ENCODE results near the gene RNF149.

Gene RNF149

DNA sequence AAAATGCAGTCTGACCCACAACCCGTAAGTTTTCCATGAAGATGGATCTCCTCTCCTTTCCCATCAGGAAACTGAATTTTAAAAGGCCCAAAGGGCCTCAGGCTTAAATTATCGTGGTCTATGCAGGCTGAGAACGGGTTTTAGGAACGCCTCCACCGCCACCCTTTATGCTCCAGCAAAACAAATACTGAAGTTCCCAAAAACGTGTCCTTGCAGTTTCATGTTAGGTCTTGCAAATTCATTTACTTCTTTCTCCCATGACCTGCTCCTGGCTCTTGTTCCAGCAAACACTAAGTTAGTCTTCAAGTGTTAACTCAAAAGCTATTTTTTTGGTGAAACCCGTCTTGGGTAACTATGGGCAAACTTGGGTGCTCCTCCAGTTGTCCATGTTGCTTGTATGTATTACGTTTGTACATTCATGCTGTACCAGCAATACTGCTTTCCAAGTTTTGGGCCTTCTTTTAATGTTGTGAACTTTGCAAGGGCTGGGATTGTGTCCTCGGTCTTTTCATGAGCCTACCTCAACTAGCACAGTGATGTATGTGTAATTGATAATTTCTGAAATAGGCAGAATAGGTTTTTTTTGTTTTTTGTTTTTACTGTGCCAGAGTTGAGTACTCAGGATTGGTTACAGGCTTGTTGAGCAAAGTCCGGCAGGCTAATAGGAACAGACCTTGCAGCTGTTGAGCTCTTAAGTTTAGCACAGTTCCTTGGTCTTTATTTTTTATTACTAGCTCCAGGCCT lies 1.8 kb upstream of the RNF149 start:
- no peak for DNase-seq (ENCODE audit: extremely low read depth, low read depth)

DNA sequence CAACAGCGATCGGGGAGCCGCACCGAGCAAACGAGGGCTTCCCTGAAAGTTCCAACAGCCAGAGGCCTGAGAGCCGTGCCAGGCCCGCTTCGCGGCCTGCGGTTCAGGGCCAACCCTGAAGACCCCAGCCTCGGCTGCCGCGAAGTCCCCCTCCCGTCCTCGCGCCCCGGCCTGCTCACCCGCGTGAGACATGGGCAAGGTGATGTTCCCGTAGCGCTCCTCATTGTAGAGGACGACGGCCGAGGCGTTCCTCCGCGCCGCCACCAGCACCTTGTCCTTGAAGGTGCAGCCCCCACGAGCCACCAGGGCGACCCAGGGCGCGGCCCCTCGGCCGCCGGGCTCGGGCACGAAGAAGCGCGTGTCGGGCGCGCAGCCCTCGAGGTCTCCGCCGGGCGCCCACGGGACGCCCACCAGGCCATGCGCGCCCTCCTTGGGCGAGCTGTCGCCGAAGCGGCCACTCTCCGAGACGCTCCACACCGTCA lies 510 bp downstream of the RNF149 start:
- DNase-seq (ENCODE audit: extremely low read depth, low read depth) = no peak
- TF ChIP-seq, protein P1, sequence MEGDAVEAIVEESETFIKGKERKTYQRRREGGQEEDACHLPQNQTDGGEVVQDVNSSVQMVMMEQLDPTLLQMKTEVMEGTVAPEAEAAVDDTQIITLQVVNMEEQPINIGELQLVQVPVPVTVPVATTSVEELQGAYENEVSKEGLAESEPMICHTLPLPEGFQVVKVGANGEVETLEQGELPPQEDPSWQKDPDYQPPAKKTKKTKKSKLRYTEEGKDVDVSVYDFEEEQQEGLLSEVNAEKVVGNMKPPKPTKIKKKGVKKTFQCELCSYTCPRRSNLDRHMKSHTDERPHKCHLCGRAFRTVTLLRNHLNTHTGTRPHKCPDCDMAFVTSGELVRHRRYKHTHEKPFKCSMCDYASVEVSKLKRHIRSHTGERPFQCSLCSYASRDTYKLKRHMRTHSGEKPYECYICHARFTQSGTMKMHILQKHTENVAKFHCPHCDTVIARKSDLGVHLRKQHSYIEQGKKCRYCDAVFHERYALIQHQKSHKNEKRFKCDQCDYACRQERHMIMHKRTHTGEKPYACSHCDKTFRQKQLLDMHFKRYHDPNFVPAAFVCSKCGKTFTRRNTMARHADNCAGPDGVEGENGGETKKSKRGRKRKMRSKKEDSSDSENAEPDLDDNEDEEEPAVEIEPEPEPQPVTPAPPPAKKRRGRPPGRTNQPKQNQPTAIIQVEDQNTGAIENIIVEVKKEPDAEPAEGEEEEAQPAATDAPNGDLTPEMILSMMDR (IDR thresholded peaks at IDR 0.05; ENCODE audit: low read depth, low read length) = no peak

More for the DNA sequence above, 1.8 kb upstream of the RNF149 start:
- TF ChIP-seq, protein P1 (IDR thresholded peaks at IDR 0.05; ENCODE audit: low read depth, low read length) = no peak

DNA sequence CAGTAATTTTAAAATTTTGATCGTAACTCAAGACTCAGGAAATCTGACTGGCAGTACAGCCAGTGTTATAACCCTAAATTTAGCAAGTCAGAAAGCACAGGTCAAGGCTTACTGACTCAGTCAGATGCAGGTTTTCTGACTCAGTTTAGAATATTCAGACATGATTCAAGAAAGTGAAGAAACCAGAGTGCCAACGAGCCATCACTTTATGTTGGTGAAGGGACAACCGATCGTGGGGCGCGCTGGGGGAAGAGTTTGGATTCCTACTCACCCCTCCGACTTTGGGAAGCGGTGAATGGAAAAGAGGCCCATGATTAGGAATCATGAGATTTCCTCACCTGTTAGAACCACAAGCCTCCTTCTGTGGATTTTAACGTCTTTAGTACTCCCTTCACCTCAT lies 998 bp downstream of the RNF149 start:
- DNase-seq (ENCODE audit: extremely low read depth, low read depth) = no peak
- TF ChIP-seq, protein P1 (IDR thresholded peaks at IDR 0.05; ENCODE audit: low read depth, low read length) = no peak

DNA sequence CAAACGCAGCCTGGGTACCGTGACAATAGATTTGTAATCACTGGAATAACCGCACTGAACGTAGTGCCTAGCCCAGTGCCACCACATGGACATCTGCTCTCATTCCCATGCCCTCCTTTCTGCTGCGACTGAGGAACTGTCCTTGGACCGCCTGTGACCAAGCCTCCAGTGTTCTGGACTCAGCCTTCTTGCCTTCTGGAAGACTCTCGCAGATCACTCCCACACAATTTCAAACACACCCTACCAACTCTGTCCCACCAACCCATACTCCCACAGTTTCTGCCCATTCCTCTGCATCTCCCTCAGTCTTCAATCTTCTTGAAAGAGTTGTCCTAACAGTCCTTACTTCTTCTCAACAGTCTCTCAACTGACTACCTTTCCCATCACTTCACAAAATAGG lies 2.1 kb downstream of the RNF149 start:
- TF ChIP-seq, protein P1 (IDR thresholded peaks at IDR 0.05; ENCODE audit: low read depth, low read length) = no peak
- DNase-seq (ENCODE audit: extremely low read depth, low read depth) = no peak

DNA sequence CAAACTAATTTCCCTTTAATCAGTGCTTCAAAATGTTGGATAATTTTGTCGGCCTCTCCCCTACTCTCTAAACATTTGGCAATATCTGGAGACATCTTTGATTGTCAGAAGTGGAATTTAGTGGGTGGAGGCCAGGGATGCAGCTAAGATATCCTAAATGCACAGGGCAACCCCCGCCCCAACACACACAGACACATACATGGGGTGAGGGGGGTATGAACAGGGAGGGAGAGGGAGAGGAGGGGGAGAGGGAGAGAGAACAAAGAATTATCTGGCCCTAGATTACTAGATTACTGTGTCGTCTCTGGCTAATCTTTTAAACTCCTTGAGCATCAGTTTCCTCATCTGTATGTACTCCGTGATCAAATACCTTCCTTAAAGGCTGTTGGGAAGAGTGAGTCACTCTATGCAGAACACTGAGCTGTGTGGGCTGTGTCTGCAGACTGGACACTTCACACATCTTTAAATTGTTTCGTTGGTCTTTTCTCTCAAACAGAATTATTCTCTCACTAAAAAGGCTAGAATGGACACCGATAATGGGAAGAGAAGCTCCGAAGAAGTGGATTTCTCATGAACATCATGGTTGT lies 2.9 kb downstream of the RNF149 start:
- no peak for DNase-seq (ENCODE audit: extremely low read depth, low read depth)
- TF ChIP-seq, protein P1 (IDR thresholded peaks at IDR 0.05; ENCODE audit: low read depth, low read length) = no peak

DNA sequence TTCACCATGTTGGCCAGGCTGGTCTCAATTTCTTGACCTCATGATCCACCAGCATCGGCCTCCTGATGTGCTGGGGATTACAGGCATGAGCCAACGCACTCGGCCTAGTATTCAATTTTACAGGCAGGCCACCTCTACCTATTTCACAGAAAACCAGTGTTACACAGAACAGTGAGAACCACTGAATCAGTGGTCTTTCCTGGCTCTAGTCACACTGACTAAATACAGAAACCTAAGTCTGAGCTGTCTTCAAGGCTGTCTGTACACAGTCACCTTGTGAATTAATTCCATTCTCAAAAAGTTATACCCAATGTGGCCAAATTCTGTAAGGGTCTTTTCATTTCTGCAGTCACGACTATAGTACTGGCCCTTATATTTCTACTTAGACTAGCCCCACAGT lies 3.5 kb downstream of the RNF149 start:
- DNase-seq (ENCODE audit: extremely low read depth, low read depth) = no peak
- TF ChIP-seq, protein P1 (IDR thresholded peaks at IDR 0.05; ENCODE audit: low read depth, low read length) = no peak

DNA sequence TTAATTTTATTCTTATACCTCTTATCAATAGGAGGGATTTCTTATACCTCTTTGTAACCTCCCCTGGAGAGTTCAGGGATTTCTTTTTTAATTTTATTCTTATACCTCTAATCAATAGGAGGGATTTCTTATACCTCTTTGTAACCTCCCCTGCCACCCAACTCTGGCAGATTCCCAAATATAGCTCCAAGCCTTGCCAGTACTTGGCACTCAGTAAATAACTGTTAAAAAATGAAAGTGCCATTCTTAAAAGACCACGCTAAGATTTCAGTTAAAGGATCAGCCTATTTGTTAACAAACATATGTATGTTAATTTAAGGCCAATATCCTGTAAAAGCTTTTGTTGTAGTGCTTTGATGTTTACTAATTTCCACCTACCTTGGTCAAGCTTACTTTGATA lies 4.8 kb downstream of the RNF149 start:
- no peak for DNase-seq (ENCODE audit: extremely low read depth, low read depth)
- TF ChIP-seq, protein P1 (IDR thresholded peaks at IDR 0.05; ENCODE audit: low read depth, low read length) = no peak

Data from AG09319 (cell line).